H9 (cell line): Measurements from ENCODE around the gene ARPC5. TPM values are rescaled to one million over a fixed set of nuclear protein-coding genes. Genes with fewer than 3 reads are reported as not detected.

Experiments used
- DNase-seq: peaks from one replicate; pipeline ENCODE4 v3.0.0-alpha.2; 2017
- H2AFZ ChIP-seq: one replicate; pipeline ENCODE4 v1.6.1; 2013; ENCODE audit warnings: mild to moderate bottlenecking, low read length, control low read depth, moderate library complexity
- H2AK5ac ChIP-seq: 2 replicates; pipeline ENCODE4 v1.6.1; 2013; ENCODE audit warnings: low read length, control low read depth, mixed read lengths; ENCODE audit not compliant: insufficient read length
- H2BK120ac ChIP-seq: one replicate; pipeline ENCODE4 v1.6.1; 2013; ENCODE audit warnings: low read depth, mild to moderate bottlenecking, low read length, control low read depth, inconsistent platforms; ENCODE audit not compliant: poor library complexity, severe bottlenecking
- H2BK12ac ChIP-seq: 2 replicates; pipeline ENCODE4 v1.6.1; 2013; ENCODE audit warnings: low read length, control low read depth, mixed read lengths, low read depth; ENCODE audit not compliant: insufficient read length
- H2BK15ac ChIP-seq: 2 replicates; pipeline ENCODE4 v1.6.1; 2013; ENCODE audit warnings: low read depth, low read length, control low read depth
- H2BK20ac ChIP-seq: one replicate; pipeline ENCODE4 v1.6.1; 2013; ENCODE audit warnings: low read depth, mild to moderate bottlenecking, low read length, control low read depth, inconsistent platforms; ENCODE audit not compliant: poor library complexity, severe bottlenecking
- H2BK5ac ChIP-seq: 2 replicates; pipeline ENCODE4 v1.6.1; 2013; ENCODE audit warnings: low read length, control low read depth, mixed read lengths; ENCODE audit not compliant: insufficient read length
- H3K14ac ChIP-seq: 2 replicates; pipeline ENCODE4 v1.6.1; 2013; ENCODE audit warnings: low read length, control low read depth; ENCODE audit not compliant: insufficient read depth
- H3K18ac ChIP-seq: 2 replicates; pipeline ENCODE4 v1.6.1; 2013; ENCODE audit warnings: low read depth, mild to moderate bottlenecking, mixed read lengths, low read length, control low read depth; ENCODE audit not compliant: insufficient read length
- H3K23ac ChIP-seq: 2 replicates; pipeline ENCODE4 v1.6.1; 2013; ENCODE audit warnings: low read length, control low read depth, mixed read lengths, low read depth; ENCODE audit not compliant: insufficient read length
- H3K23me2 ChIP-seq: 2 replicates; pipeline ENCODE4 v1.6.1; 2013; ENCODE audit warnings: low read depth, mild to moderate bottlenecking, mixed read lengths, low read length, control low read depth; ENCODE audit not compliant: insufficient read length, poor library complexity, severe bottlenecking
- H3K27ac ChIP-seq: 2 replicates; pipeline ENCODE4 v1.5.1; 2013; ENCODE audit warnings: low read length, control low read depth, mixed read lengths, low read depth; ENCODE audit not compliant: insufficient read length
- H3K27me3 ChIP-seq: 2 replicates; pipeline ENCODE4 v1.6.1; 2013; ENCODE audit warnings: low read length, control low read depth, inconsistent platforms; ENCODE audit not compliant: insufficient read depth
- H3K4ac ChIP-seq: 2 replicates; pipeline ENCODE4 v1.6.1; 2013; ENCODE audit warnings: low read depth, mild to moderate bottlenecking, control low read depth, inconsistent platforms, low read length, moderate library complexity
- H3K4me1 ChIP-seq: 2 replicates; pipeline ENCODE4 v1.6.1; 2013; ENCODE audit warnings: low read length, control low read depth, inconsistent platforms; ENCODE audit not compliant: insufficient read depth
- H3K4me2 ChIP-seq: 2 replicates; pipeline ENCODE4 v1.6.1; 2013; ENCODE audit warnings: low read length, control low read depth, mixed read lengths; ENCODE audit not compliant: insufficient read length, insufficient read depth
- H3K56ac ChIP-seq: 2 replicates; pipeline ENCODE4 v1.6.1; 2013; ENCODE audit warnings: low read depth, mild to moderate bottlenecking, mixed read lengths, low read length, control low read depth; ENCODE audit not compliant: insufficient read length
- H3K79me1 ChIP-seq: 2 replicates; pipeline ENCODE4 v1.6.1; 2013; ENCODE audit warnings: low read depth, mild to moderate bottlenecking, moderate library complexity, low read length, control low read depth, inconsistent platforms; ENCODE audit not compliant: insufficient read depth, poor library complexity, severe bottlenecking
- H3K79me2 ChIP-seq: 2 replicates; pipeline ENCODE4 v1.6.1; 2013; ENCODE audit warnings: low read length, control low read depth, inconsistent platforms; ENCODE audit not compliant: insufficient read depth
- H3K9ac ChIP-seq: 2 replicates; pipeline ENCODE4 v1.6.1; 2013; ENCODE audit warnings: low read length, control low read depth, mixed read lengths; ENCODE audit not compliant: insufficient read length; ENCODE audit errors: extremely low read depth
- H3K9me3 ChIP-seq: one replicate; pipeline ENCODE4 v1.6.1; 2013; ENCODE audit warnings: low read depth, low read length, inconsistent platforms; ENCODE audit not compliant: control insufficient read depth
- H3T11ph ChIP-seq: one replicate; pipeline ENCODE4 v1.6.1; 2013; ENCODE audit warnings: mild to moderate bottlenecking, low read length, control low read depth, inconsistent platforms
- H4K20me1 ChIP-seq: one replicate; pipeline ENCODE4 v1.6.1; 2013; ENCODE audit not compliant: control insufficient read depth, insufficient read length, insufficient read depth
- H4K5ac ChIP-seq: 2 replicates; pipeline ENCODE4 v1.6.1; 2013; ENCODE audit warnings: low read depth, mild to moderate bottlenecking, mixed read lengths, low read length, control low read depth; ENCODE audit not compliant: insufficient read length
- H4K8ac ChIP-seq: replicated peaks from 2 replicates; pipeline ENCODE4 v1.6.1; 2013; ENCODE audit warnings: low read length, control low read depth, mixed read lengths, low read depth; ENCODE audit not compliant: insufficient read length
- H4K91ac ChIP-seq: 2 replicates; pipeline ENCODE4 v1.6.1; 2013; ENCODE audit warnings: low read depth, mild to moderate bottlenecking, moderate library complexity, mixed read lengths, low read length, control low read depth; ENCODE audit not compliant: insufficient read length
- H3K27ac Mint-ChIP-seq, 3 experiments: 2 replicates in 2 of 3; 3 replicates in 1 of 3; pipeline ENCODE4 v1.8.0; 2020 to 2021; ENCODE audit warnings: mixed read lengths in 3 of 3, mild to moderate bottlenecking in 1 of 3, moderate library complexity in 1 of 3
- H3K27me3 Mint-ChIP-seq: 2 replicates; pipeline ENCODE4 v1.8.0; 2021; ENCODE audit warnings: low read depth, mild to moderate bottlenecking, moderate library complexity, mixed read lengths
- H3K36me3 Mint-ChIP-seq, 3 experiments: 2 replicates in 2 of 3; 3 replicates in 1 of 3; pipeline ENCODE4 v1.8.0; 2020 to 2021; ENCODE audit warnings: low read depth in 3 of 3, mixed read lengths in 3 of 3; ENCODE audit not compliant: insufficient read depth in 1 of 3
- H3K4me1 Mint-ChIP-seq, 2 experiments: 2 replicates each; pipeline ENCODE4 v1.8.0; 2020; ENCODE audit warnings: mixed read lengths in 2 of 2
- H3K4me3 Mint-ChIP-seq, 2 experiments: 2 replicates in 1 of 2; 3 replicates in 1 of 2; pipeline ENCODE4 v1.8.0; 2020 to 2021; ENCODE audit warnings: mild to moderate bottlenecking in 2 of 2, mixed read lengths in 2 of 2, moderate library complexity in 1 of 2
- H3K9me3 Mint-ChIP-seq, 2 experiments: 2 replicates in 1 of 2; 3 replicates in 1 of 2; pipeline ENCODE4 v1.8.0; 2020; ENCODE audit warnings: mild to moderate bottlenecking in 2 of 2, mixed read lengths in 2 of 2, moderate library complexity in 1 of 2
- CTCF ChIP-seq: fragments of 200-600 bp; sonication (generic); conservative IDR thresholded peaks from 3 replicates; pipeline ENCODE4 v1.8.0; 2021; ENCODE audit warnings: antibody characterized with exemption, mild to moderate bottlenecking
- WGBS: extraction: QIAGEN DNeasy Blood & Tissue Kit; methylation state at CpG from one replicate; pipeline ENCODE4 v1.1.7; 2013; ENCODE audit warnings: missing lambda C conversion rate, low lambda C conversion rate, mixed read lengths; ENCODE audit not compliant: insufficient read length; ENCODE audit errors: extremely low coverage; 5-methylcytosine and 5-hydroxymethylcytosine counted together
- total RNA-seq: library from RNA; stranded (reverse); gene quantifications from 2 replicates; pipeline ENCODE4 v1.2.1, GENCODE V29; 2021

Gene ARPC5
- total RNA-seq, 1 experiment from 2014 or later, result 67.7 TPM

- H3K79me2 ChIP-seq, result no peaks in the 10 kb centered on the region
- H3K4ac ChIP-seq, result no peak within 1 kb of the TSS
- Mint-ChIP-seq H3K27me3 (no peaks in the 10 kb centered on the region), H3K36me3 (no peaks in the 10 kb centered on the region; a peak in 1 of 7 replicates), H3K9me3 (peaks cover 0 to under 1% of the 10 kb centered on the region in 2 experiments; a peak in 3 of 5 replicates), H3K4me1 (peaks cover 6 to 7% of the 10 kb centered on the region in 2 experiments), H3K27ac (peak within 1 kb of the TSS in 1 of 3 experiments; percentile 7; a peak in 1 of 7 replicates), H3K4me3 (no peak within 1 kb of the TSS; a peak in 1 of 5 replicates)
- no peak within 1 kb of the TSS for H2BK20ac ChIP-seq
- H3K79me1 ChIP-seq, result no peaks in the 10 kb centered on the region
- H3T11ph ChIP-seq, result no peak within 1 kb of the TSS
- DNase-seq, result no peak
- no peak within 1 kb of the TSS for H3K23ac ChIP-seq
- no peak within 1 kb of the TSS for H4K91ac ChIP-seq
- H3K9ac ChIP-seq, result no peak within 1 kb of the TSS
- no peak within 1 kb of the TSS for H2AK5ac ChIP-seq
- H3K4me2 ChIP-seq, result no peak within 1 kb of the TSS
- no peaks in the 10 kb centered on the region for H4K20me1 ChIP-seq
- H2BK12ac ChIP-seq, result no peak within 1 kb of the TSS
- H2AFZ ChIP-seq, result no peak within 1 kb of the TSS
- no peak within 1 kb of the TSS for H3K27ac ChIP-seq
- no peak within 1 kb of the TSS for H3K56ac ChIP-seq
- H3K23me2 ChIP-seq, result no peaks in the 10 kb centered on the region
- H2BK15ac ChIP-seq, result no peak within 1 kb of the TSS
- no peaks in the 10 kb centered on the region for H3K4me1 ChIP-seq
- no peak for TF ChIP-seq CTCF
- no peak within 1 kb of the TSS for H2BK5ac ChIP-seq
- no peaks in the 10 kb centered on the region for H3K9me3 ChIP-seq
- H3K27me3 ChIP-seq, result no peaks in the 10 kb centered on the region
- no CpG with 5 or more reads among the region's 5 CpGs for WGBS
- H4K8ac ChIP-seq, result no peak within 1 kb of the TSS
- H3K18ac ChIP-seq, result no peak within 1 kb of the TSS
- H4K5ac ChIP-seq, result no peak within 1 kb of the TSS
- no peak within 1 kb of the TSS for H2BK120ac ChIP-seq
- H3K14ac ChIP-seq, result no peak within 1 kb of the TSS
Measured at GRCh38 chr1:183652547-183653461, 17.2 kb upstream of the ARPC5 start, which contains the start of gene APOBEC4. Gene APOBEC4, minus strand, starts transcription at chr1:183653316. Its CDS starts 4,535 bp downstream, at chr1:183648781.
